ENCODE data around the gene CST8. TPM values are rescaled to one million over a fixed set of nuclear protein-coding genes. Genes with fewer than 3 reads are reported as not detected.

Gene CST8
- total RNA-seq, 1 experiment from 2014 or later: not detected

- Histone ChIP-seq H3K56ac (ENCODE audit: insufficient read length, low read depth, low read length) (no peak overlapping the region), H2BK15ac (ENCODE audit: low read depth, low read length) (no peak overlapping the region), H3K23ac (ENCODE audit: insufficient read length, low read depth, low read length) (no peak overlapping the region), H4K5ac (ENCODE audit: insufficient read length, low read depth, low read length) (no peak overlapping the region), H3K14ac (ENCODE audit: insufficient read depth, low read length) (no peak overlapping the region), H3K79me1 (ENCODE audit: insufficient read depth, low read depth, low read length, poor library complexity, severe bottlenecking) (no peaks in the 10 kb centered on the region), H3K27me3 (ENCODE audit: insufficient read depth, low read length) (no peaks in the 10 kb centered on the region), H3K79me2 (ENCODE audit: insufficient read depth, low read length) (no peaks in the 10 kb centered on the region), H3K9ac (ENCODE audit: extremely low read depth, insufficient read length, low read length) (no peak overlapping the region), H2BK120ac (ENCODE audit: low read depth, low read length, poor library complexity, severe bottlenecking) (no peak overlapping the region), H3K27ac (ENCODE audit: insufficient read length, low read depth, low read length) (no peak overlapping the region), H4K8ac (replicated peaks; ENCODE audit: insufficient read length, low read depth, low read length) (no peak overlapping the region), H3T11ph (ENCODE audit: low read length) (no peak overlapping the region), H3K4me2 (ENCODE audit: insufficient read depth, insufficient read length, low read length) (no peak overlapping the region), H4K91ac (ENCODE audit: insufficient read length, low read depth, low read length) (no peak overlapping the region), H3K4me1 (ENCODE audit: insufficient read depth, low read length) (peaks cover 4% of the 10 kb centered on the region; the same call in 1 of the 2 replicates), H3K9me3 (ENCODE audit: control insufficient read depth, low read depth, low read length) (no peaks in the 10 kb centered on the region), H2AFZ (ENCODE audit: low read length) (no peak overlapping the region), H2BK12ac (ENCODE audit: insufficient read length, low read depth, low read length) (no peak overlapping the region), H2BK5ac (ENCODE audit: insufficient read length, low read length) (no peak overlapping the region), H4K20me1 (ENCODE audit: control insufficient read depth, insufficient read depth, insufficient read length) (no peaks in the 10 kb centered on the region), H3K18ac (ENCODE audit: insufficient read length, low read depth, low read length) (no peak overlapping the region), H3K23me2 (ENCODE audit: insufficient read length, low read depth, low read length, poor library complexity, severe bottlenecking) (no peaks in the 10 kb centered on the region), H2BK20ac (ENCODE audit: low read depth, low read length, poor library complexity, severe bottlenecking) (no peak overlapping the region), H3K4ac (ENCODE audit: low read depth, low read length) (no peak overlapping the region), H2AK5ac (ENCODE audit: insufficient read length, low read length) (no peak overlapping the region)
- Mint-ChIP-seq H3K27ac (no peak overlapping the region), H3K9me3 (peaks cover 6 to 9% of the 10 kb centered on the region in 2 experiments; a peak in 3 of 5 replicates), H3K36me3 (ENCODE audit: insufficient read depth in 1 of 3, low read depth in 3 of 3) (0 out of 7 replicates have a peak, but pooled peaks cover 0 to 3% (median 0%) of the 10 kb centered on the region in 3 experiments), H3K4me1 (peaks cover 17 to 19% of the 10 kb centered on the region in 2 experiments), H3K4me3 (no peak overlapping the region), H3K27me3 (ENCODE audit: low read depth) (peaks cover 5% of the 10 kb centered on the region)
- no CpG with 5 or more reads among the region's 2 CpGs for WGBS (ENCODE audit: extremely low coverage, insufficient read length, low lambda C conversion rate)
- no peak for TF ChIP-seq CTCF (conservative IDR thresholded peaks at IDR 0.05)
- DNase-seq: no peak
These were observed 8.8 kb upstream of the CST8 start for GRCh38 chr20:23482138-23482537.
